PC-9 (cell line): Measurements from ENCODE around the gene TSHZ2. TPM values are rescaled to one million over a fixed set of nuclear protein-coding genes. Genes with fewer than 3 reads are reported as not detected.

Experiments
- BruUV-seq: library from RNA; stranded (reverse); fragments of 400-500 nt; replicated peaks from 2 replicates; lab custom pipeline; 2021; lab: Mats Ljungman, UMichigan
- CTCF ChIA-PET: fragments of 300-600 bp; sonication (Branson Sonifier 250); formaldehyde crosslinking; loops from one replicate; lab custom pipeline; 2022; ENCODE audit warnings: antibody characterized with exemption; lab: Charles Lee
- POLR2A ChIA-PET: fragments of 300-600 bp; sonication (Branson Sonifier 250); formaldehyde crosslinking; loops from one replicate; lab custom pipeline; 2022; ENCODE audit warnings: antibody characterized with exemption; ENCODE audit not compliant: unreplicated experiment; lab: Charles Lee
- DNase-seq, 2 experiments: peaks; one replicate each; pipeline versions ENCODE4 v3.0.0 to v3.0.0-alpha.2; 2015 to 2022; ENCODE audit warnings: mixed read lengths in 1 of 2
- H2AFZ ChIP-seq: fragments of 200-600 bp; sonication (generic); 2 replicates; pipeline ENCODE4 v1.8.1; 2017; ENCODE audit warnings: antibody characterized with exemption
- H3F3A ChIP-seq: fragments of 200-600 bp; sonication (generic); 2 replicates; pipeline ENCODE4 v1.8.1; 2017; ENCODE audit warnings: antibody characterized with exemption, mild to moderate bottlenecking, low read depth; ENCODE audit not compliant: insufficient read depth
- H3K27ac ChIP-seq: fragments of 200-600 bp; sonication (generic); 2 replicates; pipeline ENCODE4 v1.6.1; 2016; ENCODE audit warnings: mixed run types
- H3K27me3 ChIP-seq: fragments of 200-600 bp; sonication (generic); 2 replicates; pipeline ENCODE4 v1.6.1; 2016; ENCODE audit warnings: low read depth, mixed run types; ENCODE audit not compliant: insufficient read depth
- H3K36me3 ChIP-seq: fragments of 200-600 bp; sonication (generic); 2 replicates; pipeline ENCODE4 v1.6.1; 2016; ENCODE audit warnings: low read depth, mixed run types
- H3K4me1 ChIP-seq: fragments of 200-600 bp; sonication (generic); replicated peaks from 2 replicates; pipeline ENCODE4 v1.6.1; 2016; ENCODE audit warnings: mixed run types; ENCODE audit not compliant: insufficient read depth
- H3K4me2 ChIP-seq: fragments of 200-600 bp; sonication (generic); 2 replicates; pipeline ENCODE4 v1.6.1; 2017; ENCODE audit warnings: mixed run types
- H3K4me3 ChIP-seq: fragments of 200-600 bp; sonication (generic); 2 replicates; pipeline ENCODE4 v1.6.1; 2016; ENCODE audit warnings: mixed run types
- H3K79me2 ChIP-seq: fragments of 200-600 bp; sonication (generic); 2 replicates; pipeline ENCODE4 v1.6.1; 2017; ENCODE audit warnings: low read depth, mixed run types
- H3K9me2 ChIP-seq: fragments of 200-600 bp; sonication (generic); 2 replicates; pipeline ENCODE4 v1.8.1; 2017; ENCODE audit warnings: mild to moderate bottlenecking; ENCODE audit not compliant: insufficient read depth
- H3K9me3 ChIP-seq: fragments of 200-600 bp; sonication (generic); 2 replicates; pipeline ENCODE4 v1.8.1; 2016; ENCODE audit warnings: low read depth; ENCODE audit not compliant: insufficient read depth
- H4K20me1 ChIP-seq: fragments of 200-600 bp; sonication (generic); 2 replicates; pipeline ENCODE4 v1.8.1; 2017; ENCODE audit not compliant: insufficient read depth
- EZH2 ChIP-seq: fragments of 200-600 bp; sonication (generic); IDR thresholded peaks from 2 replicates; pipeline ENCODE4 v1.8.0; 2017; ENCODE audit warnings: antibody characterized with exemption, low read depth
- intact Hi-C: fragments of 100-400 bp; cut with micrococcal nuclease; formaldehyde crosslinking; loops from one replicate; pipeline ENCODE4 v1.10.0; 2022; ENCODE audit not compliant: unreplicated experiment
- total RNA-seq: library from RNA; stranded (reverse); gene quantifications from 2 replicates; pipeline ENCODE4 v1.2.3, GENCODE V29; 2021
- TF ChIP-seq, protein P1 (sequence below): fragments of 200-600 bp; sonication (generic); conservative IDR thresholded peaks from 2 replicates; pipeline ENCODE4 v1.6.1; 2017; ENCODE audit warnings: mixed run types, antibody characterized with exemption, mild to moderate bottlenecking, moderate library complexity

Gene TSHZ2
- total RNA-seq, 1 experiment from 2014 or later: not detected

DNA sequence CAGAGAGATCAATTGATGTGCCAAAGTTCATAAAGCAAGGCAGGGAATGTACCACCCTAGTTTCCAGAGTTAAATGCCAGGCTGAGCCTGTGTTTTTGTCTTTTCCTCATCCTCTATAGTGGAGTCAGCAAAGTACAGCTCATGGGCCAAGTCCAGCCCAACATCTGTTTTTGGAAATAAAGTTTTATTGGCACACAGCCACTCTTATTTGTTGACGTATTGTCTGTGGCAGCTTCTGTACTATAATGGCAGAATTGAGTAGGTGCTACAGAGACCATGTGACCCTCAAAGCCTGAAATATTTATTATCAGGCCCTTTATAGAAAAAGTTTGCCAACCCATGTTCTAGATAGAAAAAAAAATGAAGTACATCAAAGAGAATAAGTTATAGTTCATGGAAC lies 187.0 kb downstream of the TSHZ2 start:
- CTCF ChIA-PET: interaction anchor here (0.6 kb wide), 2 partner anchors 80 to 462 kb away, joined by 3 to 4 read pairs; no protein-coding TSS in a partner anchor
- intact Hi-C loops: loop anchor here (5.0 kb wide), 1 partner anchor 783 kb away; no protein-coding TSS in a partner anchor

DNA sequence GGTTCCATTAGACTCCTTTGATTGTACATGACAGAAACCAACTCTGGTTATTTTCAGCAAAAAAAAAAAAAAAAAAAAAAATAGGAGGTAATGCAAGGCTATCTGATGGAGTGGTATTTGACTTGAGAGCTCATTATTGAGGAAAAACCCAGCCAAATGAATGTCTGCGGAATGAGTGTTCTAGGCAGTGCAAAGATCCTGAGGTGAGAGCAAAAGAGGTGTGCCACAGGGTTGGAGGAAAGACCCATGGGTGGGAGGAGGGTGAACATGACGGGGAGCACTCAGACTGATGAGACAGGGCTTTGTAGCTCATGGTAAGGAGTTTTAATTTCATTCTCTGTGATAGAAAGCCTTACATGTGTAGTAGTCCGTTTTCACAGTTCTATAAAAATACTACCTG lies 188.9 kb downstream of the TSHZ2 start:
- Histone ChIP-seq H3K27ac (no peak overlapping the region), H3K4me1 (no peaks in the 10 kb centered on the region), H3K4me2 (no peak overlapping the region), H2AFZ (no peak overlapping the region), H3F3A (no peaks in the 10 kb centered on the region), H3K9me2 (no peaks in the 10 kb centered on the region), H3K9me3 (no peaks in the 10 kb centered on the region), H4K20me1 (no peaks in the 10 kb centered on the region), H3K79me2 (no peaks in the 10 kb centered on the region), H3K36me3 (no peaks in the 10 kb centered on the region), H3K4me3 (no peak overlapping the region), H3K27me3 (no peaks in the 10 kb centered on the region)
- TF ChIP-seq, protein P1, sequence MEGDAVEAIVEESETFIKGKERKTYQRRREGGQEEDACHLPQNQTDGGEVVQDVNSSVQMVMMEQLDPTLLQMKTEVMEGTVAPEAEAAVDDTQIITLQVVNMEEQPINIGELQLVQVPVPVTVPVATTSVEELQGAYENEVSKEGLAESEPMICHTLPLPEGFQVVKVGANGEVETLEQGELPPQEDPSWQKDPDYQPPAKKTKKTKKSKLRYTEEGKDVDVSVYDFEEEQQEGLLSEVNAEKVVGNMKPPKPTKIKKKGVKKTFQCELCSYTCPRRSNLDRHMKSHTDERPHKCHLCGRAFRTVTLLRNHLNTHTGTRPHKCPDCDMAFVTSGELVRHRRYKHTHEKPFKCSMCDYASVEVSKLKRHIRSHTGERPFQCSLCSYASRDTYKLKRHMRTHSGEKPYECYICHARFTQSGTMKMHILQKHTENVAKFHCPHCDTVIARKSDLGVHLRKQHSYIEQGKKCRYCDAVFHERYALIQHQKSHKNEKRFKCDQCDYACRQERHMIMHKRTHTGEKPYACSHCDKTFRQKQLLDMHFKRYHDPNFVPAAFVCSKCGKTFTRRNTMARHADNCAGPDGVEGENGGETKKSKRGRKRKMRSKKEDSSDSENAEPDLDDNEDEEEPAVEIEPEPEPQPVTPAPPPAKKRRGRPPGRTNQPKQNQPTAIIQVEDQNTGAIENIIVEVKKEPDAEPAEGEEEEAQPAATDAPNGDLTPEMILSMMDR: no peak
- no peak for TF ChIP-seq EZH2
- POLR2A ChIA-PET: no interaction called here
- no TSS peak for BruUV-seq
- DNase-seq: no peak
- CTCF ChIA-PET: no interaction called here
- intact Hi-C loops: no loop called here

More for the DNA sequence above, 187.0 kb downstream of the TSHZ2 start:
- TF ChIP-seq, protein P1: no peak
- no peak for TF ChIP-seq EZH2
- POLR2A ChIA-PET: no interaction called here
- no peaks in the 10 kb centered on the region for H3F3A ChIP-seq
- no TSS peak for BruUV-seq
- H3K4me2 ChIP-seq: no peak overlapping the region
- H3K9me3 ChIP-seq: no peaks in the 10 kb centered on the region
- H2AFZ ChIP-seq: no peak overlapping the region
- H3K27ac ChIP-seq: no peak overlapping the region
- no peaks in the 10 kb centered on the region for H3K4me1 ChIP-seq
- no peaks in the 10 kb centered on the region for H3K9me2 ChIP-seq
- H3K79me2 ChIP-seq: no peaks in the 10 kb centered on the region
- DNase-seq: no peak
- no peaks in the 10 kb centered on the region for H3K36me3 ChIP-seq
- H3K27me3 ChIP-seq: no peaks in the 10 kb centered on the region
- no peaks in the 10 kb centered on the region for H4K20me1 ChIP-seq
- no peak overlapping the region for H3K4me3 ChIP-seq

DNA sequence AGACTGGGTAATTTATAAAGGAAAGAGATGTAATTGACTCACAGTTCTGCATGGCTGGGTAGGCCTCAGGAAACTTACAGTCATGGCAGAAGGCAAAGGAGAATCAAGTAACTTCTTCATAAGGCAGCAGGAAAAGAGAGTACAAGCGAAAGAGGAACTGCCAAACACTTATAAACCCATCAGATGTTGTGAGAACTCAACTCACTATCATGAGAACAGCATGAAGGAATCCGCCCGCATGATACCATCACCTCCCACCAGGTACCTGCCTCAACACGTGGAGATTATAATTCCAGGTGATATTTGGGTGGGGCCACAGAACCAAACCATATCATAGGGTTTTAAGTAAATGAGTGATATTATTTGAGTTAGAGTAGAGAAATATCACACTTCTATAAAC lies 189.3 kb downstream of the TSHZ2 start:
- ChIA-PET POLR2A (no interaction called here), CTCF (no interaction called here)
- no peaks in the 10 kb centered on the region for H3K27me3 ChIP-seq
- intact Hi-C loops: no loop called here
- H3K36me3 ChIP-seq: no peaks in the 10 kb centered on the region
- no peaks in the 10 kb centered on the region for H3K79me2 ChIP-seq
- no peaks in the 10 kb centered on the region for H3F3A ChIP-seq
- no TSS peak for BruUV-seq
- no peaks in the 10 kb centered on the region for H4K20me1 ChIP-seq
- TF ChIP-seq, protein P1: no peak
- TF ChIP-seq EZH2: no peak
- no peak overlapping the region for H3K4me3 ChIP-seq
- no peak overlapping the region for H2AFZ ChIP-seq
- H3K27ac ChIP-seq: no peak overlapping the region
- no peaks in the 10 kb centered on the region for H3K4me1 ChIP-seq
- H3K4me2 ChIP-seq: no peak overlapping the region
- H3K9me2 ChIP-seq: no peaks in the 10 kb centered on the region
- no peaks in the 10 kb centered on the region for H3K9me3 ChIP-seq
- DNase-seq: no peak
